ENCODE data around the gene MYO1D. TPM values are rescaled to one million over a fixed set of nuclear protein-coding genes. Genes with fewer than 3 reads are reported as not detected.
A peak's percentile ranks its signal among the peaks of the same experiment; 100 is the strongest.

MYO1D gene
- total RNA-seq, 1 experiment from 2014 or later = 29.9 TPM

DNA sequence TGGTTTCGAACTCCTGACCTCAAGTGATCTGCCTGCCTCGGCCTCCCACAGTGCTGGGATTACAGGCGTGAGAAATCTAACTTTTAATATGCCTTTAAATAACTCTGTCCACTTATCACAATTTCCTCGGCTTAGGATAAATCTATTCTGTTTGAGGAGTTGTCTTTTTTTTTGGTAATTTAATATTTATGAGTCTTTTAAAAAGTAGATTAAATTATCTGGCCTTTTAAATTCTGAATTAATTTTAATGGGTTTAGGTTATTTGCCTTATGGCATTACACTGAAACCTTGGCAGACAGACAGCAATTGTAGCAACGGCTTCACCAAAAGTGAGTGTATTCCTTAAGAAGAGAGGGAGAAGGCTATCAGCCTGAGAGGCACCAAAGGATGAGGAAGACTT is 66.2 kb downstream of the MYO1D start:
- Mint-ChIP-seq H3K4me3 (no peak overlapping the region), H3K36me3 (no peaks in the 10 kb centered on the region), H3K4me1 (peaks cover 21% of the 10 kb centered on the region), H3K27me3 (ENCODE audit: low read depth) (no peaks in the 10 kb centered on the region), H3K9me3 (no peaks in the 10 kb centered on the region), H3K27ac (no peak overlapping the region)
- DNase-seq (ENCODE audit: low spot score) (no peak), ATAC-seq (no peak)
- TF ChIP-seq ZNF121 (CRISPR knock-in tag; IDR thresholded peaks at IDR 0.05) (no peak), MXD4 (CRISPR knock-in tag; IDR thresholded peaks at IDR 0.05; ENCODE audit: borderline replicate concordance) (no peak)
- TF ChIP-seq, protein P1, sequence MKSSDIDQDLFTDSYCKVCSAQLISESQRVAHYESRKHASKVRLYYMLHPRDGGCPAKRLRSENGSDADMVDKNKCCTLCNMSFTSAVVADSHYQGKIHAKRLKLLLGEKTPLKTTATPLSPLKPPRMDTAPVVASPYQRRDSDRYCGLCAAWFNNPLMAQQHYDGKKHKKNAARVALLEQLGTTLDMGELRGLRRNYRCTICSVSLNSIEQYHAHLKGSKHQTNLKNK (CRISPR knock-in tag; IDR thresholded peaks at IDR 0.05) = no peak
- ChIA-PET CTCF (no interaction called here), POLR2A (no interaction called here)

DNA sequence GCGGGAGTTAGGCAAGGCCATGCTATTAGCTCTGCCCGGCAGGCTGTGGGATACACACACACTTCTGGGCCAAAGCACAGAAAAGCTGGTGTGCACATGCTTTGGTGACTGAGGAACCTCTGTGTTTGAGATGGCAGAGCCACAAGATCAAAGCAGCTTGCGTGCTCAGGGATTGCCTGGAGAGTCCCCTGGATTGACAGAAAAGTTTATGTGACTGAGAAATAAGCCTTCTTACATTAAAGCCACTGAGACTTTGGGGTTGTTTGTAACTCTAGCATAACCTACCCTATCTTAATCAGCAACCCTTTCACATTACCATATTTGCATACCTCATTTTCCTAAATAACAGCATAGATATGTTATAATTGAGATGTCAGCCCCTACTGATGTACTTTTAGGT is 69.3 kb downstream of the MYO1D start:
- TF ChIP-seq ZNF138 (CRISPR knock-in tag; conservative IDR thresholded peaks at IDR 0.05) (no peak), NFYB (CRISPR knock-in tag; conservative IDR thresholded peaks at IDR 0.05; ENCODE audit: low read depth) (no peak), KAT7 (CRISPR knock-in tag; IDR thresholded peaks at IDR 0.05; ENCODE audit: borderline replicate concordance) (no peak), CREM (CRISPR knock-in tag; IDR thresholded peaks at IDR 0.05) (no peak)
- TF ChIP-seq, protein P2, sequence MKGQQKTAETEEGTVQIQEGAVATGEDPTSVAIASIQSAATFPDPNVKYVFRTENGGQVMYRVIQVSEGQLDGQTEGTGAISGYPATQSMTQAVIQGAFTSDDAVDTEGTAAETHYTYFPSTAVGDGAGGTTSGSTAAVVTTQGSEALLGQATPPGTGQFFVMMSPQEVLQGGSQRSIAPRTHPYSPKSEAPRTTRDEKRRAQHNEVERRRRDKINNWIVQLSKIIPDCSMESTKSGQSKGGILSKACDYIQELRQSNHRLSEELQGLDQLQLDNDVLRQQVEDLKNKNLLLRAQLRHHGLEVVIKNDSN (CRISPR knock-in tag; IDR thresholded peaks at IDR 0.05) = no peak
- no peak for ATAC-seq
- no peak for DNase-seq (ENCODE audit: low spot score)
- ChIA-PET CTCF (no interaction called here), POLR2A (interaction anchor here (0.5 kb wide), 1 partner anchor 56 kb away, joined by 4 read pairs; no protein-coding TSS in a partner anchor)
- H3K4me1 Mint-ChIP-seq = peaks cover 16% of the 10 kb centered on the region
- H3K27me3 Mint-ChIP-seq (ENCODE audit: low read depth) = no peaks in the 10 kb centered on the region
- no peaks in the 10 kb centered on the region for H3K9me3 Mint-ChIP-seq
- no peak overlapping the region for H3K4me3 Mint-ChIP-seq
- H3K27ac Mint-ChIP-seq = 0 out of 2 replicates have a peak overlapping the region, but pooled peaks have one; percentile 36
- H3K36me3 Mint-ChIP-seq = no peaks in the 10 kb centered on the region

DNA sequence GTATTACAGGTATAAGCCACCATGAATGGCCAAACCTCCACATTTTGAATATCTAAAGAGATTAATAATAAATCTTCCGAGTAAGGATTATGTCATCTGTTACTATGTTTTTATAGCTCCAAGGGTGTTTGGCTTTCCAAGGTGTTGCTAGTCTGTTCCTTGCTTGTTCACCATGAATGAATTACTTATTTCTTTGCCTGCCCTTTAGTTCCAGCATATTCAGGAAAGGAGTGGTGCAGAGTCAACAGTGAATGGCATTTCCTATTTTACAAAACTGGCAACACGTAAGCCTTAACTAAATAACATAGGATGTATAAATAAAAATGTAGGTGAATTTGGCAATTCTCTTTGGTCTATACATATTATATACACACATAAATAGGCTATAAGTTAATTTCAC is 70.3 kb downstream of the MYO1D start:
- H3K36me3 Mint-ChIP-seq = no peaks in the 10 kb centered on the region
- no peak overlapping the region for H3K27ac Mint-ChIP-seq
- no peak overlapping the region for H3K4me3 Mint-ChIP-seq
- ATAC-seq (no peak), DNase-seq (ENCODE audit: low spot score) (no peak)
- ChIA-PET CTCF (interaction anchor here (0.7 to 2.4 kb wide), 4 partner anchors 11 to 130 kb away, joined by 3 to 9 read pairs (median 5); no protein-coding TSS in a partner anchor), POLR2A (no interaction called here)
- H3K4me1 Mint-ChIP-seq = peaks cover 13% of the 10 kb centered on the region
- no peaks in the 10 kb centered on the region for H3K9me3 Mint-ChIP-seq
- TF ChIP-seq SOX15 (CRISPR knock-in tag; IDR thresholded peaks at IDR 0.05) = no peak
- no peak for TF ChIP-seq GABPB1 (CRISPR knock-in tag; IDR thresholded peaks at IDR 0.05)
- no peak for TF ChIP-seq ZNF396 (CRISPR knock-in tag; IDR thresholded peaks at IDR 0.05; ENCODE audit: borderline replicate concordance)
- TF ChIP-seq, protein P3, sequence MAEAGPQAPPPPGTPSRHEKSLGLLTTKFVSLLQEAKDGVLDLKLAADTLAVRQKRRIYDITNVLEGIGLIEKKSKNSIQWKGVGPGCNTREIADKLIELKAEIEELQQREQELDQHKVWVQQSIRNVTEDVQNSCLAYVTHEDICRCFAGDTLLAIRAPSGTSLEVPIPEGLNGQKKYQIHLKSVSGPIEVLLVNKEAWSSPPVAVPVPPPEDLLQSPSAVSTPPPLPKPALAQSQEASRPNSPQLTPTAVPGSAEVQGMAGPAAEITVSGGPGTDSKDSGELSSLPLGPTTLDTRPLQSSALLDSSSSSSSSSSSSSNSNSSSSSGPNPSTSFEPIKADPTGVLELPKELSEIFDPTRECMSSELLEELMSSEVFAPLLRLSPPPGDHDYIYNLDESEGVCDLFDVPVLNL (CRISPR knock-in tag; IDR thresholded peaks at IDR 0.05; ENCODE audit: borderline replicate concordance, low read depth) = no peak
- no peak for TF ChIP-seq NR3C1 (CRISPR knock-in tag; conservative IDR thresholded peaks at IDR 0.05; ENCODE audit: low read depth)
- TF ChIP-seq RELA (CRISPR knock-in tag; IDR thresholded peaks at IDR 0.05; ENCODE audit: borderline replicate concordance) = no peak
- TF ChIP-seq, protein P4, sequence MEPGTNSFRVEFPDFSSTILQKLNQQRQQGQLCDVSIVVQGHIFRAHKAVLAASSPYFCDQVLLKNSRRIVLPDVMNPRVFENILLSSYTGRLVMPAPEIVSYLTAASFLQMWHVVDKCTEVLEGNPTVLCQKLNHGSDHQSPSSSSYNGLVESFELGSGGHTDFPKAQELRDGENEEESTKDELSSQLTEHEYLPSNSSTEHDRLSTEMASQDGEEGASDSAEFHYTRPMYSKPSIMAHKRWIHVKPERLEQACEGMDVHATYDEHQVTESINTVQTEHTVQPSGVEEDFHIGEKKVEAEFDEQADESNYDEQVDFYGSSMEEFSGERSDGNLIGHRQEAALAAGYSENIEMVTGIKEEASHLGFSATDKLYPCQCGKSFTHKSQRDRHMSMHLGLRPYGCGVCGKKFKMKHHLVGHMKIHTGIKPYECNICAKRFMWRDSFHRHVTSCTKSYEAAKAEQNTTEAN (CRISPR knock-in tag; IDR thresholded peaks at IDR 0.05) = no peak
- TF ChIP-seq, protein P5, sequence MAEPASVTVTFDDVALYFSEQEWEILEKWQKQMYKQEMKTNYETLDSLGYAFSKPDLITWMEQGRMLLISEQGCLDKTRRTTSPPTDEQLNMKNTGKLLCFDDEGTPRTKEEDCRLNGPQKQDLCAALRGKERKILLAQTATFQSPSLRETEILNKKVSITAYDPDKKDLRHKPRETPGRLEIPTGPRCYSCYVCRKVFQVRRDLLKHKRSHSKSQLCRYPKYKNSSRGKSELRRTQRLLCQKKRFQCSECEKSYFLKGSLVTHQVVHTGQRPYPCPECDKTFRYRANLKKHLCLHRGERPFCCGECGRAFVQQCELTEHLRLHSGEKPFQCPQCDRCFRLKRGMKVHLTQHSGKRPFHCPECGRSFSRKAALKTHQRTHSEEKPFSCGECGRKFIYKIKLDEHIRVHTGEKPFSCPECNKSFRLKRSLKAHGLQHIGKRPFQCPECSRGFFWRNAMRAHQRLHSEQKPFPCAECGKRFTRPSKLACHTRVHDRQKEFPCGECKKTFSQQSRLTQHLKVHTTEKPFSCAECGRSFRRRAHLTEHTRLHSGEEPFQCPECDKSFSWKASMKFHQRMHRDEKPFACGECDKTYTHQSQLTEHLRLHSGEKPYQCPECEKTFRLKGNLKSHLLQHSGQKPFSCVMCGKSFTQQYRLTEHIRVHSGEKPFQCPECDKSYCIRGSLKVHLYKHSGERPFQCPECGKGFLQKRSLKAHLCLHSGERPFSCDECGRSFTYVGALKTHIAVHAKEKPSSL (CRISPR knock-in tag; conservative IDR thresholded peaks at IDR 0.05) = no peak
- TF ChIP-seq, protein P6, sequence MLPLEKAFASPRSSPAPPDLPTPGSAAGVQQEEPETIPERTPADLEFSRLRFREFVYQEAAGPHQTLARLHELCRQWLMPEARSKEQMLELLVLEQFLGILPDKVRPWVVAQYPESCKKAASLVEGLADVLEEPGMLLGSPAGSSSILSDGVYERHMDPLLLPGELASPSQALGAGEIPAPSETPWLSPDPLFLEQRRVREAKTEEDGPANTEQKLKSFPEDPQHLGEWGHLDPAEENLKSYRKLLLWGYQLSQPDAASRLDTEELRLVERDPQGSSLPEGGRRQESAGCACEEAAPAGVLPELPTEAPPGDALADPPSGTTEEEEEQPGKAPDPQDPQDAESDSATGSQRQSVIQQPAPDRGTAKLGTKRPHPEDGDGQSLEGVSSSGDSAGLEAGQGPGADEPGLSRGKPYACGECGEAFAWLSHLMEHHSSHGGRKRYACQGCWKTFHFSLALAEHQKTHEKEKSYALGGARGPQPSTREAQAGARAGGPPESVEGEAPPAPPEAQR (CRISPR knock-in tag; IDR thresholded peaks at IDR 0.05) = no peak
- TF ChIP-seq MYBL2 (CRISPR knock-in tag; IDR thresholded peaks at IDR 0.05) = no peak
- TF ChIP-seq NR1H2 (CRISPR knock-in tag; IDR thresholded peaks at IDR 0.05) = no peak
- no peak for TF ChIP-seq ZNF416 (CRISPR knock-in tag; IDR thresholded peaks at IDR 0.05)
- TF ChIP-seq CREB1 (CRISPR knock-in tag; IDR thresholded peaks at IDR 0.05) = no peak
- no peak for TF ChIP-seq NFYB (CRISPR knock-in tag; conservative IDR thresholded peaks at IDR 0.05; ENCODE audit: low read depth)
- TF ChIP-seq, protein P7, sequence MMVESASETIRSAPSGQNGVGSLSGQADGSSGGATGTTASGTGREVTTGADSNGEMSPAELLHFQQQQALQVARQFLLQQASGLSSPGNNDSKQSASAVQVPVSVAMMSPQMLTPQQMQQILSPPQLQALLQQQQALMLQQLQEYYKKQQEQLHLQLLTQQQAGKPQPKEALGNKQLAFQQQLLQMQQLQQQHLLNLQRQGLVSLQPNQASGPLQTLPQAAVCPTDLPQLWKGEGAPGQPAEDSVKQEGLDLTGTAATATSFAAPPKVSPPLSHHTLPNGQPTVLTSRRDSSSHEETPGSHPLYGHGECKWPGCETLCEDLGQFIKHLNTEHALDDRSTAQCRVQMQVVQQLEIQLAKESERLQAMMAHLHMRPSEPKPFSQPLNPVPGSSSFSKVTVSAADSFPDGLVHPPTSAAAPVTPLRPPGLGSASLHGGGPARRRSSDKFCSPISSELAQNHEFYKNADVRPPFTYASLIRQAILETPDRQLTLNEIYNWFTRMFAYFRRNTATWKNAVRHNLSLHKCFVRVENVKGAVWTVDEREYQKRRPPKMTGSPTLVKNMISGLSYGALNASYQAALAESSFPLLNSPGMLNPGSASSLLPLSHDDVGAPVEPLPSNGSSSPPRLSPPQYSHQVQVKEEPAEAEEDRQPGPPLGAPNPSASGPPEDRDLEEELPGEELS (CRISPR knock-in tag; IDR thresholded peaks at IDR 0.05) = no peak
- H3K27me3 Mint-ChIP-seq (ENCODE audit: low read depth) = no peaks in the 10 kb centered on the region
